GM12878 (cell line): Measurements from ENCODE around the gene VANGL1. TPM values are rescaled to one million over a fixed set of nuclear protein-coding genes. Genes with fewer than 3 reads are reported as not detected.

Experiments
- BCL11A ChIP-seq: IDR thresholded peaks from 2 replicates; pipeline ENCODE4 v1.6.1; 2011; ENCODE audit warnings: low read depth, low read length
- CBX5 ChIP-seq: sonication (generic); IDR thresholded peaks from 2 replicates; pipeline ENCODE4 v1.6.1; 2016; ENCODE audit warnings: low read depth, moderate library complexity, mild to moderate bottlenecking, inconsistent platforms
- ETV6 ChIP-seq, 2 experiments: fragments of 450-650 bp in 1 of 2; IDR thresholded peaks in 1 of 2; conservative IDR thresholded peaks in 1 of 2; 2 replicates each; pipeline ENCODE4 v1.6.1; 2014; ENCODE audit warnings: antibody characterized with exemption in 1 of 2, borderline replicate concordance in 1 of 2, low read depth in 1 of 2, mild to moderate bottlenecking in 1 of 2, moderate library complexity in 1 of 2
- FOS ChIP-seq: IDR thresholded peaks from 3 replicates; pipeline ENCODE4 v1.6.1; 2011; ENCODE audit warnings: borderline replicate concordance; ENCODE audit not compliant: insufficient read length; ENCODE audit errors: extremely low read depth
- HDAC6 ChIP-seq: fragments of 200-600 bp; sonication (generic); IDR thresholded peaks from one replicate; pipeline ENCODE4 v1.8.0; 2017; ENCODE audit warnings: antibody characterized with exemption; ENCODE audit not compliant: unreplicated experiment
- NFIC ChIP-seq: IDR thresholded peaks from 2 replicates; pipeline ENCODE4 v1.6.1; 2012; ENCODE audit warnings: low read depth, mild to moderate bottlenecking, inconsistent platforms, low read length, moderate library complexity
- NFXL1 ChIP-seq: fragments of 450-650 bp; IDR thresholded peaks from 2 replicates; pipeline ENCODE4 v1.6.1; 2017; ENCODE audit warnings: antibody characterized with exemption, mild to moderate bottlenecking, borderline replicate concordance
- SMARCA5 ChIP-seq: fragments of 450-650 bp; IDR thresholded peaks from 2 replicates; pipeline ENCODE4 v1.6.1; 2017; ENCODE audit warnings: mild to moderate bottlenecking
- SP1 ChIP-seq: IDR thresholded peaks from one replicate; pipeline ENCODE4 v1.6.1; 2011; ENCODE audit warnings: low read depth, low read length
- SPI1 ChIP-seq: IDR thresholded peaks from 2 replicates; pipeline ENCODE4 v1.6.1; 2011; ENCODE audit warnings: low read depth, mild to moderate bottlenecking, low read length, moderate library complexity, borderline replicate concordance; ENCODE audit not compliant: insufficient read depth
- ZNF207 ChIP-seq: fragments of 450-650 bp; IDR thresholded peaks from 2 replicates; pipeline ENCODE4 v1.6.1; 2014; ENCODE audit warnings: antibody characterized with exemption, mild to moderate bottlenecking, borderline replicate concordance
- ZNF217 ChIP-seq: fragments of 450-650 bp; IDR thresholded peaks from 2 replicates; pipeline ENCODE4 v1.6.1; 2017; ENCODE audit warnings: antibody characterized with exemption, mild to moderate bottlenecking
- polyA plus RNA-seq, 11 experiments: library from polyadenylated mRNA; depleted of rRNA in 4 of 11; unstranded in 6 of 11; stranded (reverse) in 5 of 11; fragments of >200 nt; fragmentation: Nextera tagmentation in 4 of 11; fragmentation: Illumina TruSeq in 1 of 11; extraction: Ambion mirVana in 4 of 11; extraction: Trizol in 1 of 11; gene quantifications; 1 replicate in 1 of 11; 2 replicates in 10 of 11; pipeline versions ENCODE4 v1.2.1 to v1.2.3, GENCODE V29; 2011 to 2016; ENCODE audit warnings: inconsistent platforms in 2 of 11, missing spikeins in 2 of 11, low read depth in 1 of 11
- total RNA-seq, 4 experiments: library from RNA; depleted of rRNA in 3 of 4; stranded (reverse); fragments of >200 nt in 3 of 4; fragmentation: Illumina TruSeq in 1 of 4; extraction: Trizol in 1 of 4; gene quantifications; 2 replicates each; pipeline versions ENCODE4 v1.2.1 to v1.2.3, GENCODE V29; 2013 to 2021
- TF ChIP-seq, protein P1 (sequence below): IDR thresholded peaks from 2 replicates; pipeline ENCODE4 v1.6.1; 2011; ENCODE audit warnings: low read depth, mild to moderate bottlenecking, low read length, moderate library complexity, borderline replicate concordance; ENCODE audit errors: extremely low read depth
- TF ChIP-seq, protein P2 (sequence below): fragments of 450-650 bp; IDR thresholded peaks from 2 replicates; pipeline ENCODE4 v1.6.1; 2016; ENCODE audit warnings: mild to moderate bottlenecking, moderate library complexity, borderline replicate concordance
- TF ChIP-seq, protein P3 (sequence below): fragments of 450-650 bp; IDR thresholded peaks from 2 replicates; pipeline ENCODE4 v1.6.1; 2017; ENCODE audit warnings: antibody characterized with exemption, mild to moderate bottlenecking, moderate library complexity
- TF ChIP-seq, protein P4 (sequence below): fragments of 150-350 bp; IDR thresholded peaks from 2 replicates; pipeline ENCODE4 v1.6.1; 2014; ENCODE audit warnings: mild to moderate bottlenecking, low read depth, low read length
- TF ChIP-seq, protein P5 (sequence below): fragments of 450-650 bp; IDR thresholded peaks from 2 replicates; pipeline ENCODE4 v1.6.1; 2017; ENCODE audit warnings: mild to moderate bottlenecking

Gene VANGL1
- total and polyA plus RNA-seq, 10 of the 15 experiments (the other 5 are each of a cell fraction or from before 2014, with no cell fraction given): 0.71 to 12.9 (median 6.3) TPM

DNA sequence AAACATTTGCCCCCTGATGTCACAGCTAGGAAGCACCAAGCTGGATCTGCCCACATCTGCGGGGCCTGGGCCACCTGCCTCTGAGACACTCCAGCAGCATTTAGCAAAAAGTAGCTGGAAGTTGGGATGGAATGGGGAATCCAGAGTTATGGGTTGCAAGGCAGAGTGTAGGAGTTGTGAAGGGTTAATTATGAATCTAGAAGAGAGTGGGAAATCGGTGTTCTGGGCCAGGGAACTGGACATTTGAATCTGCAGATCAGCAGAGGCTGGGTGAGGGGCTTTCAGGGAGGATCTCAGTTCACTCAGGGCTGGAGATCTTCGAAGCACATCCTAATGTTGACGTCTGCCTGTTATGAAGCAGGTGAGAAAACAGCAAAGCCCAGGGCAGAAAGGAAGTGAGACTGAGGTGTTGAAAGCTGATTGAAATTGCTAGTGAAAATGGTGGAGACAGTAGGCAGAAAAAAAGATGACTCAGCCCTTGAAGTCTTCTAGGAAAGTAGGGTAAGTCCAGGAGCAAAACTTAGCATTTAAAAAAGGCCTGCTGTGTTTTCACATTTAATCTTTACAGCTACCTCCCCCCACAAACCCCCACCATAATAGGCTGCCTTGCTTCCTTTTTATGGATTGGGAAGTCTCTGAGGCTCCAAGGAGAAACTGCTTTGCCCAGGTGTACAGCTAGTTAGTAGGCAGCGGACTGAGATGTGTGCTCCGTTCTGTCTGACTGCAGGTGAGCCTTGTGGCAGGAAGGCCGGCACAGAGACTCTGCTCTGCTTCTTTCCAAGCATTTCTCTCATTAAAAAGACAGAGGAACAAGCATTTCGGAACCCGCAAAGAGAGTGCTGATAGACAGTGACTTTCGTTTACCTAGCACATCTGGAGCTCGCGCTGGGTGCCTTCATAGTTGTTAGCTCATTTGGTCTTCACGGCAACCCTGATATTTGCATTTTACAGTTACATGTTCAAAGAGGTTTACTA is 7.2 kb downstream of the VANGL1 start (continued):
- TF ChIP-seq, protein P1, sequence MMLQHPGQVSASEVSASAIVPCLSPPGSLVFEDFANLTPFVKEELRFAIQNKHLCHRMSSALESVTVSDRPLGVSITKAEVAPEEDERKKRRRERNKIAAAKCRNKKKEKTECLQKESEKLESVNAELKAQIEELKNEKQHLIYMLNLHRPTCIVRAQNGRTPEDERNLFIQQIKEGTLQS: no peak
- TF ChIP-seq ZNF207: no peak
- TF ChIP-seq, protein P2, sequence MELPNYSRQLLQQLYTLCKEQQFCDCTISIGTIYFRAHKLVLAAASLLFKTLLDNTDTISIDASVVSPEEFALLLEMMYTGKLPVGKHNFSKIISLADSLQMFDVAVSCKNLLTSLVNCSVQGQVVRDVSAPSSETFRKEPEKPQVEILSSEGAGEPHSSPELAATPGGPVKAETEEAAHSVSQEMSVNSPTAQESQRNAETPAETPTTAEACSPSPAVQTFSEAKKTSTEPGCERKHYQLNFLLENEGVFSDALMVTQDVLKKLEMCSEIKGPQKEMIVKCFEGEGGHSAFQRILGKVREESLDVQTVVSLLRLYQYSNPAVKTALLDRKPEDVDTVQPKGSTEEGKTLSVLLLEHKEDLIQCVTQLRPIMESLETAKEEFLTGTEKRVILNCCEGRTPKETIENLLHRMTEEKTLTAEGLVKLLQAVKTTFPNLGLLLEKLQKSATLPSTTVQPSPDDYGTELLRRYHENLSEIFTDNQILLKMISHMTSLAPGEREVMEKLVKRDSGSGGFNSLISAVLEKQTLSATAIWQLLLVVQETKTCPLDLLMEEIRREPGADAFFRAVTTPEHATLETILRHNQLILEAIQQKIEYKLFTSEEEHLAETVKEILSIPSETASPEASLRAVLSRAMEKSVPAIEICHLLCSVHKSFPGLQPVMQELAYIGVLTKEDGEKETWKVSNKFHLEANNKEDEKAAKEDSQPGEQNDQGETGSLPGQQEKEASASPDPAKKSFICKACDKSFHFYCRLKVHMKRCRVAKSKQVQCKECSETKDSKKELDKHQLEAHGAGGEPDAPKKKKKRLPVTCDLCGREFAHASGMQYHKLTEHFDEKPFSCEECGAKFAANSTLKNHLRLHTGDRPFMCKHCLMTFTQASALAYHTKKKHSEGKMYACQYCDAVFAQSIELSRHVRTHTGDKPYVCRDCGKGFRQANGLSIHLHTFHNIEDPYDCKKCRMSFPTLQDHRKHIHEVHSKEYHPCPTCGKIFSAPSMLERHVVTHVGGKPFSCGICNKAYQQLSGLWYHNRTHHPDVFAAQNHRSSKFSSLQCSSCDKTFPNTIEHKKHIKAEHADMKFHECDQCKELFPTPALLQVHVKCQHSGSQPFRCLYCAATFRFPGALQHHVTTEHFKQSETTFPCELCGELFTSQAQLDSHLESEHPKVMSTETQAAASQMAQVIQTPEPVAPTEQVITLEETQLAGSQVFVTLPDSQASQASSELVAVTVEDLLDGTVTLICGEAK: no peak
- TF ChIP-seq, protein P3, sequence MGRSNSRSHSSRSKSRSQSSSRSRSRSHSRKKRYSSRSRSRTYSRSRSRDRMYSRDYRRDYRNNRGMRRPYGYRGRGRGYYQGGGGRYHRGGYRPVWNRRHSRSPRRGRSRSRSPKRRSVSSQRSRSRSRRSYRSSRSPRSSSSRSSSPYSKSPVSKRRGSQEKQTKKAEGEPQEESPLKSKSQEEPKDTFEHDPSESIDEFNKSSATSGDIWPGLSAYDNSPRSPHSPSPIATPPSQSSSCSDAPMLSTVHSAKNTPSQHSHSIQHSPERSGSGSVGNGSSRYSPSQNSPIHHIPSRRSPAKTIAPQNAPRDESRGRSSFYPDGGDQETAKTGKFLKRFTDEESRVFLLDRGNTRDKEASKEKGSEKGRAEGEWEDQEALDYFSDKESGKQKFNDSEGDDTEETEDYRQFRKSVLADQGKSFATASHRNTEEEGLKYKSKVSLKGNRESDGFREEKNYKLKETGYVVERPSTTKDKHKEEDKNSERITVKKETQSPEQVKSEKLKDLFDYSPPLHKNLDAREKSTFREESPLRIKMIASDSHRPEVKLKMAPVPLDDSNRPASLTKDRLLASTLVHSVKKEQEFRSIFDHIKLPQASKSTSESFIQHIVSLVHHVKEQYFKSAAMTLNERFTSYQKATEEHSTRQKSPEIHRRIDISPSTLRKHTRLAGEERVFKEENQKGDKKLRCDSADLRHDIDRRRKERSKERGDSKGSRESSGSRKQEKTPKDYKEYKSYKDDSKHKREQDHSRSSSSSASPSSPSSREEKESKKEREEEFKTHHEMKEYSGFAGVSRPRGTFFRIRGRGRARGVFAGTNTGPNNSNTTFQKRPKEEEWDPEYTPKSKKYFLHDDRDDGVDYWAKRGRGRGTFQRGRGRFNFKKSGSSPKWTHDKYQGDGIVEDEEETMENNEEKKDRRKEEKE: no peak
- no peak; the same call in 1 of the 2 replicates for TF ChIP-seq CBX5
- peak; percentile 94 for TF ChIP-seq BCL11A
- TF ChIP-seq NFIC: peak; percentile 73; the same call in 1 of the 2 replicates
- peak; percentile 71; the same call in 1 of the 2 replicates for TF ChIP-seq ZNF217
- no peak for TF ChIP-seq NFXL1
- TF ChIP-seq HDAC6: no peak
- TF ChIP-seq SMARCA5: peak; percentile 71; the same call in 1 of the 2 replicates
- TF ChIP-seq ETV6 (conservative IDR thresholded peaks at IDR 0.05 in 1 of 2, IDR thresholded peaks at IDR 0.05 in 1 of 2; ENCODE audit: borderline replicate concordance in 1 of 2, low read depth in 1 of 2): peak in 1 of 2 experiments; percentile 53; a peak in 1 of 4 replicates
- TF ChIP-seq, protein P4, sequence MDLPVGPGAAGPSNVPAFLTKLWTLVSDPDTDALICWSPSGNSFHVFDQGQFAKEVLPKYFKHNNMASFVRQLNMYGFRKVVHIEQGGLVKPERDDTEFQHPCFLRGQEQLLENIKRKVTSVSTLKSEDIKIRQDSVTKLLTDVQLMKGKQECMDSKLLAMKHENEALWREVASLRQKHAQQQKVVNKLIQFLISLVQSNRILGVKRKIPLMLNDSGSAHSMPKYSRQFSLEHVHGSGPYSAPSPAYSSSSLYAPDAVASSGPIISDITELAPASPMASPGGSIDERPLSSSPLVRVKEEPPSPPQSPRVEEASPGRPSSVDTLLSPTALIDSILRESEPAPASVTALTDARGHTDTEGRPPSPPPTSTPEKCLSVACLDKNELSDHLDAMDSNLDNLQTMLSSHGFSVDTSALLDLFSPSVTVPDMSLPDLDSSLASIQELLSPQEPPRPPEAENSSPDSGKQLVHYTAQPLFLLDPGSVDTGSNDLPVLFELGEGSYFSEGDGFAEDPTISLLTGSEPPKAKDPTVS: no peak
- TF ChIP-seq FOS: no peak
- TF ChIP-seq SPI1: peak; percentile 98
- TF ChIP-seq, protein P5, sequence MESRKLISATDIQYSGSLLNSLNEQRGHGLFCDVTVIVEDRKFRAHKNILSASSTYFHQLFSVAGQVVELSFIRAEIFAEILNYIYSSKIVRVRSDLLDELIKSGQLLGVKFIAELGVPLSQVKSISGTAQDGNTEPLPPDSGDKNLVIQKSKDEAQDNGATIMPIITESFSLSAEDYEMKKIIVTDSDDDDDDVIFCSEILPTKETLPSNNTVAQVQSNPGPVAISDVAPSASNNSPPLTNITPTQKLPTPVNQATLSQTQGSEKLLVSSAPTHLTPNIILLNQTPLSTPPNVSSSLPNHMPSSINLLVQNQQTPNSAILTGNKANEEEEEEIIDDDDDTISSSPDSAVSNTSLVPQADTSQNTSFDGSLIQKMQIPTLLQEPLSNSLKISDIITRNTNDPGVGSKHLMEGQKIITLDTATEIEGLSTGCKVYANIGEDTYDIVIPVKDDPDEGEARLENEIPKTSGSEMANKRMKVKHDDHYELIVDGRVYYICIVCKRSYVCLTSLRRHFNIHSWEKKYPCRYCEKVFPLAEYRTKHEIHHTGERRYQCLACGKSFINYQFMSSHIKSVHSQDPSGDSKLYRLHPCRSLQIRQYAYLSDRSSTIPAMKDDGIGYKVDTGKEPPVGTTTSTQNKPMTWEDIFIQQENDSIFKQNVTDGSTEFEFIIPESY: no peak
- no peak for TF ChIP-seq SP1
